Measurements from ENCODE around the gene ADAMTS10.
"Not testable (repeated sequence)": the region's sequence is repeated elsewhere in the genome, so short reads cannot be mapped to it uniquely, and the experiment has no call there.

ADAMTS10 gene

GRCh38 chr19:8578642-8579265, 31.8 kb downstream of the ADAMTS10 start:
- peak; percentile 98 for TF ChIP-seq CTCF (IDR thresholded peaks at IDR 0.05; ENCODE audit: control extremely low read depth, extremely low read depth, low read depth, missing control alignments)
- ChIA-PET POLR2A (no interaction called here), CTCF (interaction anchor here (0.6 to 7.5 kb wide), 40 partner anchors 7 to 308 kb away, joined by 3 to 72 read pairs (median 4); partner anchors contain the start of genes KANK3, MARCHF2 and ZNF414)
- DNase-seq (ENCODE audit: extremely low spot score), result peak; percentile 84

GRCh38 chr19:8577741-8578140, 32.8 kb downstream of the ADAMTS10 start:
- ChIA-PET POLR2A (no interaction called here), CTCF (interaction anchor here (0.7 to 7.5 kb wide), 23 partner anchors 9 to 307 kb away, joined by 3 to 72 read pairs (median 19); partner anchors contain the start of genes MARCHF2 and ZNF414)
- no peak for DNase-seq (ENCODE audit: extremely low spot score)
- no peak for TF ChIP-seq CTCF (IDR thresholded peaks at IDR 0.05; ENCODE audit: control extremely low read depth, extremely low read depth, low read depth, missing control alignments)

GRCh38 chr19:8577247-8577646, 33.3 kb downstream of the ADAMTS10 start, which contains the start of gene MYO1F:
TSS of gene MYO1F (minus strand) at chr19:8577442. CDS start at chr19:8577309, 133 bp downstream.
- CTCF ChIA-PET, result interaction anchor here (1.3 to 7.5 kb wide), 14 partner anchors 8 to 307 kb away, joined by 3 to 72 read pairs (median 30); partner anchors contain the start of gene MARCHF2
- POLR2A ChIA-PET, result no interaction called here
- TF ChIP-seq CTCF (IDR thresholded peaks at IDR 0.05; ENCODE audit: control extremely low read depth, extremely low read depth, low read depth, missing control alignments), result no peak
- peak; percentile 72 for DNase-seq (ENCODE audit: extremely low spot score)

DNA sequence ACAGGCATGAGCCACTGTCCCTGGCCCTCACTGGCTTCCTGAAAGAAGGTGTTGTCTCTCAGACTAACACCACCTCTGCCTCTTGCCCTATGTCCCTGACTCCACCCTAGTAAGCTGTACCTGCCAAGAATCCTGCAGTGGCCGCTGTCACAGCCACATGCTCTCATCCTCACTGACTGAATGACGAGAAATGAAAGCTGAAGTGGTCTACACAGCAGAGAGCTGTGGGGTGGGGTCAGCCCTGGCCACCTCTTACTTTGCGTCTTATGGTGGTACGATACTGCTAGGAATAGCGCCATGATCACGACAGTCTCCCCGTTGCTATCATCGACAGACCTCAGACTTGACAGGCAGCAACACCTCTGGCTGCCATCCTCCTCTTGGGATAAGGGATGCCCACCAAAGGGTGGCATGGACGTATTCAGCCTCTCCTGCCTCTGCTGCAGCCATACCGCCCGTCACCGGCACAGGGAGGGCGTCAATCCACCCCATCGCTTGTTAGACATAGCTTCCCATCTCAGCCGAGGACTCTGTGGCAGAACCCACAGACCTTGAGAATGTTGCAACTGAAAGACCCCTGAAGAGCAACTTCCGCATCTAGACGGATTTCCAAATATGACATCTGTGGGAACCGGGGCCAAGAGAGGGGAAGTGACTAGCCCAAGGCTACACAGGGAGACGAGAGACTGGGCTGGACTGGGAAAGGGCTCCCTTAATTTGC, 34.1 kb downstream of the ADAMTS10 start:
- TF ChIP-seq CTCF (IDR thresholded peaks at IDR 0.05; ENCODE audit: control extremely low read depth, extremely low read depth, low read depth, missing control alignments), result no peak
- no peak for DNase-seq (ENCODE audit: extremely low spot score)
- POLR2A ChIA-PET, result no interaction called here
- CTCF ChIA-PET, result interaction anchor here (1.5 to 7.5 kb wide), 5 partner anchors 12 to 223 kb away, joined by 3 to 72 read pairs (median 7); partner anchors contain the start of gene MARCHF2

DNA sequence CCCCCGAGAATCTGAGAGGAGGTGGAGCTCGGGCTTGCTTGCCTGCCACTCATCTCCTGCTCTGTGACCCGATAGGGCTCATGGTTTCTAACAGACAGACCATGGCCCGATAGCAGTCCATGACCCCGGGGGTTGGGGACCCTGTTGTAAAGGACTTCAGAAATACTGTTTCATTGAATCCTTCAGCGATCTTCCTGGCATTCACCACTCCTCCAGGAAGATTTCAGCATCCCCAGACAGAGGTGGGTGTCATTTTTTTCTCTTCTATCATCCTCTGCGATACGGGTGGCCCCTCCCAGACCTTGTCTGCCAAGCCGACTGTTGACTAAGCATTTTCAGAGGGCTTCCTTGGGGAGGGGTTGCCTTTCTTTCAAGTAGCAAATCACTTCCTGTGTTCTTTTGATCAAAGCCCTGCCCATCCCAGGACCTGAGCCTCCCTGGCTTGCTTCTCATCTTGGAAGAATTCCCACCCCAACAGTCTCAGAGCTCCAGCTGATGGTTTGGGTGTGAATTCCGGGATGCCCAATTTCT, 35.0 kb downstream of the ADAMTS10 start:
- no peak for TF ChIP-seq CTCF (IDR thresholded peaks at IDR 0.05; ENCODE audit: control extremely low read depth, extremely low read depth, low read depth, missing control alignments)
- DNase-seq (ENCODE audit: extremely low spot score), result no peak
- ChIA-PET POLR2A (no interaction called here), CTCF (interaction anchor here (1.5 to 6.8 kb wide), 4 partner anchors 13 to 163 kb away, joined by 3 to 67 read pairs (median 6); partner anchors contain the start of gene MARCHF2)

DNA sequence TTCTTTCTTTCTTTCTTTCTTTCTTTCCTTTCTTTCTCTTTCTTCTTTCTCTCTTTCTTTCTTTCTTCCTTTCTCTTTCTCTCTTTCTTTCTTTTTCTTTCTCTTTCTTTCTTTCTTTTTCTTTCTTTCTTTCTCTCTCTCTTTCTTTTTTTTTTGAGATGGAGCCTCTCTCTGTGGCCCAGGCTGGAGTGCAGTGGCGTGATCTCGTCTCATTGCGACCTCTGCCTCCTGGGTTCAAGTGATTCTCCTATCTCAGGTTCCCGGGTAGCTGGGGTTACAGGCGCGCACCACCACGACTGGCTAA, 35.9 kb downstream of the ADAMTS10 start:
- POLR2A ChIA-PET; CTCF ChIA-PET; DNase-seq (ENCODE audit: extremely low spot score): not testable (repeated sequence)

DNA sequence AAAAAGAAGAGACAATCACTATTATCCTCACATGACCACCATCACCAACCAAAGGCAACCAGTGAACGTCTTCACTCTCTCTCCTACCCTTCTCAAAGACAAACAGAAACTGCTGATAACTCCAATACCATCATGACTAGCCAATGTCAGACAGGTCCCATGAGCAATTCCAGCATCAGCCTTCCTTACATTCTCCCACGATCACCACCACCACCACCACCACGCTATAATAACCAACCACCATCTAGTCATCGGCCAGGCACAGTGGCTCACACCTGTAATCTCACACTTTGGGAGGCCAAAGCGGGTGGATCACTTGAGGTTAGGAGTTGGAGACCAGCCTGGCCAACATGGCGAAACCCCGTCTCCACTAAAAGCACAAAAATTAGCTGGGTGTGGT, 37.2 kb downstream of the ADAMTS10 start:
- ChIA-PET CTCF (no interaction called here), POLR2A (interaction anchor here (0.6 kb wide), 1 partner anchor 61 kb away, joined by 3 read pairs; no protein-coding TSS in a partner anchor)
- DNase-seq (ENCODE audit: extremely low spot score), result no peak
- no peak for TF ChIP-seq CTCF (IDR thresholded peaks at IDR 0.05; ENCODE audit: control extremely low read depth, extremely low read depth, low read depth, missing control alignments)
